ENCODE measurements around the gene TTLL11.

GRCh38 chr9:122090981-122091380, 2.1 kb downstream of the TTLL11 start:
- no peak for TF ChIP-seq KDM4A (IDR thresholded peaks at IDR 0.05; ENCODE audit: low read depth, low read length, severe bottlenecking)
- TF ChIP-seq CTCF (IDR thresholded peaks at IDR 0.05; ENCODE audit: control extremely low read depth in 1 of 3, insufficient read depth in 1 of 3, low read depth in 1 of 3, low read length in 3 of 3): no peak
- TF ChIP-seq RAD21 (IDR thresholded peaks at IDR 0.05 in 1 of 2, conservative IDR thresholded peaks at IDR 0.05 in 1 of 2; ENCODE audit: low read depth in 2 of 2, low read length in 2 of 2): no peak
- TF ChIP-seq BCL11A (IDR thresholded peaks at IDR 0.05; ENCODE audit: low read depth in 2 of 2, low read length in 2 of 2): no peak
- TF ChIP-seq KDM5A (IDR thresholded peaks at IDR 0.05; ENCODE audit: low read length): no peak
- TF ChIP-seq POLR2A (IDR thresholded peaks at IDR 0.05; ENCODE audit: control extremely low read depth in 1 of 2, low read depth in 2 of 2, low read length in 2 of 2): no peak
- no peak for TF ChIP-seq HDAC2 (IDR thresholded peaks at IDR 0.05; ENCODE audit: borderline replicate concordance in 1 of 2, low read depth in 2 of 2, low read length in 2 of 2)
- TF ChIP-seq JUND (IDR thresholded peaks at IDR 0.05; ENCODE audit: low read length): no peak
- no peak for TF ChIP-seq SRF (IDR thresholded peaks at IDR 0.05; ENCODE audit: low read depth, low read length)
- TF ChIP-seq CHD2 (IDR thresholded peaks at IDR 0.05; ENCODE audit: low read length): no peak
- no peak for TF ChIP-seq YY1 (IDR thresholded peaks at IDR 0.05; ENCODE audit: low read depth, low read length)
- TF ChIP-seq CTBP2 (IDR thresholded peaks at IDR 0.05; ENCODE audit: borderline replicate concordance, insufficient read depth, insufficient read length, low read length): no peak

All from H1 (cell line).